ENCODE data around the gene VIL1. TPM values are rescaled to one million over a fixed set of nuclear protein-coding genes. Genes with fewer than 3 reads are reported as not detected.

Gene VIL1
- polyA plus RNA-seq, 3 donors, result not detected

DNA sequence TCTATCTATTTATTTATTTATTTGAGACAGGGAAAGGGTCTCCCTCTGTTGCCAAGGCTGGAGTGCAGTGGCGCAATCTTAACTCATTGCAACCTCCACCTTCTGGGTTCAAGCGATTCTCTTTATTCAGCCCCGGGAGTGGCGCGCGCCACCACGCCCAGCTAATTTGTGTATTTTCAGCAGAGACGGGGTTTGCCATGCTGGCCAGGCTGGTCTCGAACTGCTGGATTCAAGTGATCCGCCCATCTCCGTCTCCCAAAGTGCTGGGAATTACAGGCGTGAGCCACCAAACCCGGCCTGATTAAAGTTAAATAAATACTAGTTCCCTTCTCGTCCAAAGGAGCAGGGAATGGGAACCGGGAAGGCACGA lies 23.5 kb upstream of the VIL1 start:
- peaks cover 44 to 51% of the 10 kb centered on the region in 2 donors for H3K36me3 Mint-ChIP-seq
- H3K4me3 ChIP-seq (replicated peaks in 1 of 3; ENCODE audit: low read depth in 2 of 3, low read length in 3 of 3), result peak overlapping the region in 1 of 3 experiments; percentile 92
- H3K36me3 ChIP-seq (replicated peaks in 1 of 2; ENCODE audit: control insufficient read depth in 1 of 2, insufficient read depth in 2 of 2, low read length in 2 of 2), result peaks cover 45 to 48% of the 10 kb centered on the region in 2 donors
- H3K4me1 ChIP-seq (ENCODE audit: control insufficient read depth in 1 of 2, insufficient read depth in 2 of 2, low read length in 2 of 2), result peaks cover 65 to 87% of the 10 kb centered on the region in 2 donors
- no peak for DNase-seq
- H3K27ac ChIP-seq (ENCODE audit: low read depth in 1 of 2, low read length in 2 of 2), result peak overlapping the region; percentile 90 to 91
- peaks cover 54% of the 10 kb centered on the region for H4K20me1 ChIP-seq (ENCODE audit: insufficient read depth, low read length)
- H3K9me3 Mint-ChIP-seq, result peaks cover 0 to 5% (median 0%) of the 10 kb centered on the region in 7 donors
- WGBS (ENCODE audit: insufficient coverage), result 49% methylated on average over 15 of the region's 16 CpGs
- H3K4me1 Mint-ChIP-seq, result peaks cover 63% of the 10 kb centered on the region
- no peak overlapping the region for H2AFZ ChIP-seq (ENCODE audit: insufficient read depth, low read depth, low read length, poor library complexity, severe bottlenecking)
- H3K4me2 ChIP-seq (replicated peaks; ENCODE audit: extremely low read depth, low read length, poor library complexity, severe bottlenecking), result peak overlapping the region; percentile 96
- intact Hi-C loops (cut with micrococcal nuclease), result loop anchor here (5.0 to 10.0 kb wide), 6 partner anchors 33 to 178 kb away; partner anchors contain the start of genes AAMP (in 2 of the 2), PNKD (in 2 of the 2), ARPC2 (in 1 of the 2) and CATIP (in 1 of the 2)
- peaks cover 52% of the 10 kb centered on the region for H3K79me2 ChIP-seq (ENCODE audit: insufficient read depth, low read length)
- no peaks in the 10 kb centered on the region for H3K27me3 ChIP-seq (ENCODE audit: control insufficient read depth in 2 of 2, insufficient read depth in 2 of 2, low read length in 2 of 2)
- TF ChIP-seq, protein P1, sequence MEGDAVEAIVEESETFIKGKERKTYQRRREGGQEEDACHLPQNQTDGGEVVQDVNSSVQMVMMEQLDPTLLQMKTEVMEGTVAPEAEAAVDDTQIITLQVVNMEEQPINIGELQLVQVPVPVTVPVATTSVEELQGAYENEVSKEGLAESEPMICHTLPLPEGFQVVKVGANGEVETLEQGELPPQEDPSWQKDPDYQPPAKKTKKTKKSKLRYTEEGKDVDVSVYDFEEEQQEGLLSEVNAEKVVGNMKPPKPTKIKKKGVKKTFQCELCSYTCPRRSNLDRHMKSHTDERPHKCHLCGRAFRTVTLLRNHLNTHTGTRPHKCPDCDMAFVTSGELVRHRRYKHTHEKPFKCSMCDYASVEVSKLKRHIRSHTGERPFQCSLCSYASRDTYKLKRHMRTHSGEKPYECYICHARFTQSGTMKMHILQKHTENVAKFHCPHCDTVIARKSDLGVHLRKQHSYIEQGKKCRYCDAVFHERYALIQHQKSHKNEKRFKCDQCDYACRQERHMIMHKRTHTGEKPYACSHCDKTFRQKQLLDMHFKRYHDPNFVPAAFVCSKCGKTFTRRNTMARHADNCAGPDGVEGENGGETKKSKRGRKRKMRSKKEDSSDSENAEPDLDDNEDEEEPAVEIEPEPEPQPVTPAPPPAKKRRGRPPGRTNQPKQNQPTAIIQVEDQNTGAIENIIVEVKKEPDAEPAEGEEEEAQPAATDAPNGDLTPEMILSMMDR (IDR thresholded peaks at IDR 0.05), result no peak
- peak overlapping the region; percentile 36 for H3K9ac ChIP-seq (ENCODE audit: insufficient read depth, low read length, poor library complexity, severe bottlenecking)
- H3K9me3 ChIP-seq (replicated peaks in 1 of 2; ENCODE audit: control insufficient read depth in 1 of 2, insufficient read depth in 1 of 2, low read length in 2 of 2), result no peaks in the 10 kb centered on the region
- H3K27ac Mint-ChIP-seq, result peak overlapping the region; percentile 90 to 97 (median 94)
- peak overlapping the region; percentile 76 to 78 for H3K4me3 Mint-ChIP-seq
- peaks cover 0 to 7% (median 0%) of the 10 kb centered on the region in 3 donors for H3K27me3 Mint-ChIP-seq (ENCODE audit: low read depth in 3 of 3)

DNA sequence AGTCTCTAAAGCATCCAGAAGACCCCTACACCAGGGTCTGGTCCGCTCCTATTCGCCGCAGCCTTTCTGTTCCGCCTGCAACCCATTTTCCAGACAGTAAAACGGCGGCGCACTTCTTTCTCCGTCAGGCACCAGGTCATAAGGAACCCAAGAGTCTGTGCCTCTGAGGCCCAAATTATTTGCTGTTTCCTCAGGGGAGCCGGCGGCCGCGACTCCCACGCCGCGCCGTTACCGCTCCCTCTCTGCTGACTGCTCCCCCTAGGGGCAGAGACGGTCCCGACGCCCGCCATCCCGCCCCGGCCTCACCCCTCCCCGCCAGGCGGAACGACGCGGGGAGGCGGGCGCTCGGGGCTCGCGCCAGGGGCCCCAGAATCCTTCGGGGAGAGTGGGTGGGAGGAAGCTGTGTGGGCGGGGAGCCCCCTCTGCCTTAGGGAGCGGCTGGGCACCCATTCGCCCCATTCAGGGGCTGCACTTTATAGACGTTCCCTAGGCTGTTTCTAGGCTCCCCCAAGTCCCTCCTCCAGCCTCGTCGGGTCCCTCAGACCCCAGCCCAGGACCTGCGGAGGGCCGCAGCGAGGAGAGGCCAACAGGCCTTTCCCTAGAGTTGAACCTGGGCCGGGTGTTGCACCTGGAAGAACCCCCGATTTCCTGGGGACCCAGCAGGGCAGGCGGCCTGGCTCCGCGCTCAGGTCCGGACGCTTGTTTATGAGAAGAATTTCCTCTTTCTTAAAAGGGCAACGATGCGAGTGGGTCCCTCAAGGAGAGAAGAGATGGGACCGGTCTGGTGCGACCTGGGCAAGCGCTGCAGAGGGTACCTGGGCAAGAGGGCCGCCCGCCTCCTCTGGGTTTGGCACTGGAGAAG lies 22.9 kb upstream of the VIL1 start:
- peak overlapping the region; percentile 82 for H3K9ac ChIP-seq (ENCODE audit: insufficient read depth, low read length, poor library complexity, severe bottlenecking)
- Mint-ChIP-seq H3K27me3 (ENCODE audit: low read depth in 3 of 3) (peaks cover 0 to 7% (median 0%) of the 10 kb centered on the region in 3 donors), H3K4me1 (peaks cover 61% of the 10 kb centered on the region), H3K36me3 (peaks cover 38 to 45% of the 10 kb centered on the region in 2 donors), H3K9me3 (peaks cover 0 to 5% (median 0%) of the 10 kb centered on the region in 7 donors), H3K4me3 (peak overlapping the region; percentile 88 to 94), H3K27ac (peak overlapping the region; percentile 97 to 98 (median 97))
- H3K9me3 ChIP-seq (replicated peaks in 1 of 2; ENCODE audit: control insufficient read depth in 1 of 2, insufficient read depth in 1 of 2, low read length in 2 of 2), result no peaks in the 10 kb centered on the region
- peak; percentile 89 to 95 (median 91) for DNase-seq
- peaks cover 55% of the 10 kb centered on the region for H3K79me2 ChIP-seq (ENCODE audit: insufficient read depth, low read length)
- H3K4me2 ChIP-seq (replicated peaks; ENCODE audit: extremely low read depth, low read length, poor library complexity, severe bottlenecking), result peak overlapping the region; percentile 96
- no peak overlapping the region for H2AFZ ChIP-seq (ENCODE audit: insufficient read depth, low read depth, low read length, poor library complexity, severe bottlenecking)
- 4% methylated on average over 50 of the region's 57 CpGs for WGBS (ENCODE audit: insufficient coverage)
- TF ChIP-seq, protein P1 (IDR thresholded peaks at IDR 0.05), result peak; percentile 89
- H3K4me1 ChIP-seq (ENCODE audit: control insufficient read depth in 1 of 2, insufficient read depth in 2 of 2, low read length in 2 of 2), result peaks cover 65 to 84% of the 10 kb centered on the region in 2 donors
- H3K36me3 ChIP-seq (replicated peaks in 1 of 2; ENCODE audit: control insufficient read depth in 1 of 2, insufficient read depth in 2 of 2, low read length in 2 of 2), result peaks cover 39 to 42% of the 10 kb centered on the region in 2 donors
- H4K20me1 ChIP-seq (ENCODE audit: insufficient read depth, low read length), result peaks cover 49% of the 10 kb centered on the region
- intact Hi-C loops (cut with micrococcal nuclease), result loop anchor here (5.0 to 10.0 kb wide), 6 partner anchors 34 to 179 kb away; partner anchors contain the start of genes AAMP (in 2 of the 2), PNKD (in 2 of the 2), ARPC2 (in 1 of the 2) and CATIP (in 1 of the 2)
- peak overlapping the region; percentile 90 to 91 for H3K27ac ChIP-seq (ENCODE audit: low read depth in 1 of 2, low read length in 2 of 2)
- H3K27me3 ChIP-seq (ENCODE audit: control insufficient read depth in 2 of 2, insufficient read depth in 2 of 2, low read length in 2 of 2), result no peaks in the 10 kb centered on the region
- peak overlapping the region; percentile 54 to 92 (median 85) for H3K4me3 ChIP-seq (replicated peaks in 1 of 3; ENCODE audit: low read depth in 2 of 3, low read length in 3 of 3)
